ENCODE measurements around the gene PIEZO1.

- TF ChIP-seq CTCF (IDR thresholded peaks at IDR 0.05), result no peak
- no peak for TF ChIP-seq EZH2 (IDR thresholded peaks at IDR 0.05; ENCODE audit: borderline replicate concordance, insufficient read depth, low read depth, low read length, poor library complexity, severe bottlenecking)
Observed at GRCh38 chr16:88721236-88721635, 63.8 kb downstream of the PIEZO1 start.

Measured in B cell (primary cell).